Loucy (cell line): ENCODE measurements around the gene SHISAL1.

ENCODE experiments used
- H2AFZ ChIP-seq: fragments of 200-600 bp; sonication (generic); 2 replicates; pipeline ENCODE4 v1.6.0; 2016; ENCODE audit warnings: antibody characterized with exemption, mild to moderate bottlenecking, low read length, moderate library complexity
- H3F3A ChIP-seq: fragments of 200-600 bp; 2 replicates; pipeline ENCODE4 v1.6.0; 2016; ENCODE audit warnings: antibody characterized with exemption, low read depth, mild to moderate bottlenecking
- H3K27me3 ChIP-seq: fragments of 200-600 bp; sonication (generic); 2 replicates; pipeline ENCODE4 v1.6.1; 2014; ENCODE audit warnings: low read length, mild to moderate bottlenecking; ENCODE audit not compliant: insufficient read depth, poor library complexity, severe bottlenecking
- H3K36me3 ChIP-seq: fragments of 200-600 bp; sonication (generic); 2 replicates; pipeline ENCODE4 v1.6.1; 2016; ENCODE audit warnings: low read length; ENCODE audit not compliant: insufficient read depth
- H3K4me1 ChIP-seq: fragments of 200-600 bp; sonication (generic); 2 replicates; pipeline ENCODE4 v1.5.1; 2014; ENCODE audit warnings: low read length, mild to moderate bottlenecking; ENCODE audit not compliant: insufficient read depth, poor library complexity, severe bottlenecking
- H3K4me2 ChIP-seq: fragments of 200-600 bp; sonication (generic); 2 replicates; pipeline ENCODE4 v1.6.0; 2014; ENCODE audit warnings: antibody characterized with exemption, low read length, low read depth, mild to moderate bottlenecking; ENCODE audit not compliant: poor library complexity, severe bottlenecking
- H3K4me3 ChIP-seq: fragments of 200-600 bp; sonication (generic); 2 replicates; pipeline ENCODE4 v1.5.1; 2014; ENCODE audit warnings: low read length, mild to moderate bottlenecking, mixed read lengths; ENCODE audit not compliant: poor library complexity, severe bottlenecking
- H3K79me2 ChIP-seq: fragments of 200-600 bp; sonication (generic); 2 replicates; pipeline ENCODE4 v1.6.1; 2014; ENCODE audit warnings: low read length; ENCODE audit not compliant: insufficient read depth
- H3K9ac ChIP-seq: fragments of 200-600 bp; sonication (generic); 2 replicates; pipeline ENCODE4 v1.6.0; 2014; ENCODE audit warnings: mild to moderate bottlenecking, low read depth, low read length, moderate library complexity; ENCODE audit not compliant: poor library complexity, severe bottlenecking
- H3K9me2 ChIP-seq: fragments of 200-600 bp; sonication (generic); replicated peaks from 2 replicates; pipeline ENCODE4 v1.6.1; 2016; ENCODE audit warnings: low read depth, low read length, mixed read lengths
- H3K9me3 ChIP-seq: fragments of 200-600 bp; sonication (generic); 2 replicates; pipeline ENCODE4 v1.6.1; 2014; ENCODE audit warnings: mild to moderate bottlenecking, antibody characterized with exemption, low read length, low read depth; ENCODE audit not compliant: insufficient read depth
- H4K20me1 ChIP-seq: fragments of 200-600 bp; sonication (generic); 2 replicates; pipeline ENCODE4 v1.6.0; 2014; ENCODE audit warnings: antibody characterized with exemption, low read length, mild to moderate bottlenecking; ENCODE audit not compliant: insufficient read depth, poor library complexity, severe bottlenecking
- CTCF ChIP-seq: fragments of 200-600 bp; sonication (generic); conservative IDR thresholded peaks from 2 replicates; pipeline ENCODE4 v1.5.1; 2014; ENCODE audit warnings: mild to moderate bottlenecking, antibody characterized with exemption, low read length
- EZH2phosphoT487 ChIP-seq: fragments of 200-600 bp; IDR thresholded peaks from 2 replicates; pipeline ENCODE4 v1.6.1; 2018; ENCODE audit warnings: antibody characterized with exemption, mild to moderate bottlenecking, moderate library complexity, borderline replicate concordance

SHISAL1 gene

GRCh38 chr22:44312766-44313165, at the start of gene SHISAL1:
SHISAL1 (minus strand) TSS chr22:44312951; CDS start chr22:44300945, 12,006 bp downstream.
- H3K4me2 ChIP-seq, result no peak within 1 kb of the TSS
- no peaks in the 10 kb centered on the region for H3K9me2 ChIP-seq
- H3K4me3 ChIP-seq, result no peak within 1 kb of the TSS
- H3K4me1 ChIP-seq, result peaks cover 53% of the 10 kb centered on the region
- no peaks in the 10 kb centered on the region for H4K20me1 ChIP-seq
- TF ChIP-seq CTCF (no peak), EZH2phosphoT487 (no peak)
- H3K9me3 ChIP-seq, result no peaks in the 10 kb centered on the region
- no peak within 1 kb of the TSS for H3K9ac ChIP-seq
- H2AFZ ChIP-seq, result no peak within 1 kb of the TSS
- no peaks in the 10 kb centered on the region for H3K27me3 ChIP-seq
- H3F3A ChIP-seq, result no peaks in the 10 kb centered on the region
- no peaks in the 10 kb centered on the region for H3K36me3 ChIP-seq
- no peaks in the 10 kb centered on the region for H3K79me2 ChIP-seq

GRCh38 chr22:44361391-44362126, 48.8 kb upstream of the SHISAL1 start:
- Histone ChIP-seq H3F3A (no peaks in the 10 kb centered on the region), H3K9me3 (no peaks in the 10 kb centered on the region), H3K4me3 (no peak overlapping the region), H3K4me2 (no peak overlapping the region), H3K27me3 (no peaks in the 10 kb centered on the region), H2AFZ (no peak overlapping the region), H3K4me1 (peaks cover 7% of the 10 kb centered on the region), H3K9me2 (no peaks in the 10 kb centered on the region), H4K20me1 (no peaks in the 10 kb centered on the region), H3K36me3 (no peaks in the 10 kb centered on the region), H3K79me2 (no peaks in the 10 kb centered on the region), H3K9ac (no peak overlapping the region)
- TF ChIP-seq EZH2phosphoT487 (no peak), CTCF (no peak)

- no peaks in the 10 kb centered on the region for H3K9me3 ChIP-seq
- no peaks in the 10 kb centered on the region for H3K9me2 ChIP-seq
- H3K27me3 ChIP-seq, result no peaks in the 10 kb centered on the region
- no peak overlapping the region for H3K4me2 ChIP-seq
- H3F3A ChIP-seq, result no peaks in the 10 kb centered on the region
- H3K9ac ChIP-seq, result no peak overlapping the region
- TF ChIP-seq CTCF (no peak), EZH2phosphoT487 (no peak)
- peaks cover 7% of the 10 kb centered on the region for H3K4me1 ChIP-seq
- no peak overlapping the region for H2AFZ ChIP-seq
- no peaks in the 10 kb centered on the region for H3K79me2 ChIP-seq
- no peak overlapping the region for H3K4me3 ChIP-seq
- H3K36me3 ChIP-seq, result no peaks in the 10 kb centered on the region
- no peaks in the 10 kb centered on the region for H4K20me1 ChIP-seq
Measured at GRCh38 chr22:44360668-44361381, 48.1 kb upstream of the SHISAL1 start.
